KBM-7 (cell line): Measurements from ENCODE around the gene TNP2.
"Not testable (repeated sequence)": the region's sequence is repeated elsewhere in the genome, so short reads cannot be mapped to it uniquely, and the experiment has no call there.

Experiments used
- DNase-seq: peaks from one replicate; pipeline ENCODE4 v3.0.0-alpha.2; 2015
- in situ Hi-C: fragments of 300-500 bp; cut with MboI; formaldehyde crosslinking; loops from 2 replicates; pipeline ENCODE4 v1.14.3; 2020; ENCODE audit warnings: low sequenced_read_pairs, low pct_unique_long_range_greater_than_20kb, mixed read lengths

TNP2 gene

DNA sequence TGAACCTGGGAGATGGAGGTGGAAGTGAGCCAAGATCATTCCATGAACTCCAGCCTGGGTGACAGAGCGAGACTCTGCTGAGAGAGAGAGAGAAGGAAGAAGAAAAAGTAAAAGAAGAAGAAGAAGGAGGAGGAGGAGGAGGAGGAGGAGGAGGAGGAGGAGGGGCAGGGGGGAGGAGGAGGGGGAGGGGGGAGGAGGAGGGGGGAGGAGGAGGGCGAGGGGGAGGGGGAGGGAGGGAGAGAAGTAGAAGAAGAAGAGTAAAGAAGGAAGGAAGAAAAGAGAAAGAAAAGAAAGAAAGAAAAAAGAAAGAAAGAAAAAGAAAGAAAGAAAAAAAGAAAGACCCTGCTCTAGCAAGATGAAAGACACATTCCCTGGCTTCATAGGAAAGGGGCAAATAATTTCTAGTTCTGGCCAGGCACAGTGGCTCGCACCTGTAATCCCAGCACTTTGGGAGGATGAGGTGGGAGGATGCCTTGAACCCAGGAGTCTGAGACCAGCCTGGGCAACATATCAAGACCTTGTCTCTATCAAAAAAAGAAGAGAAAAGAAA is 36.7 kb downstream of the TNP2 start:
- no peak for DNase-seq
- in situ Hi-C loops: no loop called here

DNA sequence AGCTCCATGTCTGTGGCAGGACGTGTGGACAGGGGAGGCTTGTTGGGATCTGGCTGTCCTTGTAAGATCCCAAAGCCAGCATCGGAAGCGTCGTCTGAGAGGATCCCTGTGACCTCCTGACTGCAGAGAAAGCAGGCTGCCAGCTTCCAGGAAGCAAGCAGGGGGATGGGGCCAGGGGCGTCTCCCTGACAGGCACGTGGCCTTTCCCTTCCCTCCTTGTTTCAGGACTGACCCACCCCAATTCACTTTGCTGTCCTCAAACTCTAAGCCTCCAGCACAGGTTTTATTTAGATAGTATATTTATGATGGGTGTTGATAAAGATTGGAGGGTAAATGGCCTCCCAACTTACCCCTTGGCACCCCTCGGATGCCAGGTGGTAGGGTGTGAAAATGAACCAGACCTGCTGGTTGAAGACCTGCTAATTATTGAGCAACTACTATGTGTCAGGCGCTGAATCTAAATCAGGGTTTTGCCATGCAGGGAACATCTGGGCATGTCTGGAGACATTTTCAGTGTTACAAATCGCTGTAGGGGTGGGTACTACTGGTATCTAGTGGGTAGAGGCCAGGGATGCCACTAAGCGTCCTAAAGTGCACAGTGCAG is 37.7 kb downstream of the TNP2 start:
- in situ Hi-C loops: no loop called here
- DNase-seq: no peak

GRCh38 chr16:11229906-11230305 is 39.2 kb downstream of the TNP2 start:
- in situ Hi-C loops: no loop called here
- no peak for DNase-seq

GRCh38 chr16:11229432-11229831 is 39.7 kb downstream of the TNP2 start:
- DNase-seq: no peak
- in situ Hi-C loops: no loop called here

DNA sequence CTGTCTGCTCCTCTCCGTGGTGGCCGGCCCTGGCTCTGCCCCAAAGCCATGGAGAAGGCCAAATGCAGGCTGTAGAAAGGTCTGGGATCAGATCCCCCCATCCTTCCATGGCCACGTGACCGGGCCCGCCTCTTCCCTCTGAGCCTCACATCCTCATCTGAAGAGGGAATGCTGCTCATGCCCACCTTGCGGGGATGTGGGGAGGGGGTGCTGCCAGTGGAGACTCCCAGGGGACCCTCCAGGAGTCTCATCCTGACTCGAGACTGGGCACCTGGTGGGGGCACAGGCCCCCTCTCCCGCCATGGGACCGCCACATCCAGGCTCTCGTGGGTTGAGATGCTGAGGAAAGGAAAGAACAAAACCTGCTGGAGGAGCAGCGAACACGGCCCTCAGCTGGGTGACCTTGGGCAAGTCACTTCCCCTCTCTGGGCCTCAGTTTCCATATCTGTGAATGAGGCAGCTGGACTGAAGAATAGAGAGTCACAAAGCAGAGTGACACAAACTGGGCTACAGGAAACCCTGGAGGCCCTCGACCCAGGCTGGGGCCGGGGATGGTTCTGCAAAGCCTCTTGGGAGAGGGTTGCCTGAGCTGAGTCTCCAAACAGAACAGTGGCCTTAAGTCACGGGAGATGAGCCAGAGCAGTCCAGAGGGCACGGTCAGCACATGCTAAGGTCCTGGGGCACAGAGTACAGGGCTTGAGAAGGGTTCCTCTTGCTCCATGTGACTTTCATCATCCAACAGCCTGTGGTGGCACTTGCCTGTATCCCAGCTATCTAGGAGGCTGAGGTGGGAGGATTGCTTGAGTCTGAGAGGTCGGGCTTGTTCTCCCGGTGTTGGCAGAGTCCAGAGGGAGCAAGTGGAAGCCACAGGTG is 43.2 kb downstream of the TNP2 start:
- in situ Hi-C loops: no loop called here
- DNase-seq: no peak

GRCh38 chr16:11224894-11225676 is 44.0 kb downstream of the TNP2 start:
- peak; percentile 25 for DNase-seq
- in situ Hi-C loops: no loop called here

- in situ Hi-C loops: no loop called here
Measured at GRCh38 chr16:11224096-11224893, 44.8 kb downstream of the TNP2 start.

GRCh38 chr16:11220507-11220906 is 48.6 kb downstream of the TNP2 start:
- DNase-seq, in situ Hi-C loops: not testable (repeated sequence)

More at GRCh38 chr16:11224096-11224893, 44.8 kb downstream of the TNP2 start:
- DNase-seq: peak; percentile 85

GRCh38 chr16:11219178-11219577 is 49.9 kb downstream of the TNP2 start:
- in situ Hi-C loops: no loop called here
- DNase-seq: no peak

- DNase-seq: peak; percentile 57
- in situ Hi-C loops: no loop called here
Measured at GRCh38 chr16:11218604-11218962, 50.5 kb downstream of the TNP2 start.
